GM19351 (cell line): ENCODE measurements around the gene PNPLA5.
"Not testable (repeated sequence)": the region's sequence is repeated elsewhere in the genome, so short reads cannot be mapped to it uniquely, and the experiment has no call there.

Experiments
- ATAC-seq: cut with Tn5 transposase; IDR thresholded peaks from one replicate; pipeline ENCODE4 v1.9.1; 2021; ENCODE audit warnings: mild to moderate bottlenecking, moderate library complexity; ENCODE audit not compliant: unreplicated experiment

The PNPLA5 gene

GRCh38 chr22:43881091-43882061, 10.4 kb downstream of the PNPLA5 start:
- no peak for ATAC-seq

- ATAC-seq, result no peak
Observed at GRCh38 chr22:43880541-43880991, 11.2 kb downstream of the PNPLA5 start.

DNA sequence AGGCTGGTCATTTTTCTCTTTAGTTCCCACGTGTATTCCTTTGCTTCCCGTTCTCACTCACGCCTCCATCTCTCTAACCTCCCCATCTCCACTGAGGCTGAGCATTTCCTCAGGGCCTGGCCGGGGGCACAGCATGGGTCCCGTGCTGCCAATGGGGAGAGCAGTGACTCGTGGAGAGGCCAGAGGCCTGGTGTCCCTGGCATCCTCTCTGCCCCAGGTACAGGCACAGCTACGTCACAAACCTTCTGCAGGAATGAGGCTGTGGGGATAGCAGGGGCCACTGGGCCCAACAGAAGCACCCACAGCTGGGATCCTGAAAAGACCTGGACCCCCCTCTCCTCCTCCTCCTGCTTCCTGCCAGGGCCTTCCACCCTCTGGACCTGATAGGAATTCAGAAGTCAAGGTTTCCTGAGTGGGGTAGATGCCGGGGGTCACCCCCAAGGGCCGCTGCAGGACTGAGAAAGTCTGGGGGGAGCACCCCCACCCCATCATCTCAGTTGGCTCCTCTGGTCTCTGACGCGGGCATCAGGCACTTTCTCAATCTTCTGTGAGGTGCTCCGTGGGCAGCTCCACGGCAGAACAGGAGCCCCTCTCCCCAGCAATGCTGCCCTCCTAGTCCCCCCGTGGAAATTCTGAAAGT, 11.8 kb downstream of the PNPLA5 start:
- ATAC-seq, result no peak

GRCh38 chr22:43878831-43879550, 12.8 kb downstream of the PNPLA5 start:
- ATAC-seq, result no peak

DNA sequence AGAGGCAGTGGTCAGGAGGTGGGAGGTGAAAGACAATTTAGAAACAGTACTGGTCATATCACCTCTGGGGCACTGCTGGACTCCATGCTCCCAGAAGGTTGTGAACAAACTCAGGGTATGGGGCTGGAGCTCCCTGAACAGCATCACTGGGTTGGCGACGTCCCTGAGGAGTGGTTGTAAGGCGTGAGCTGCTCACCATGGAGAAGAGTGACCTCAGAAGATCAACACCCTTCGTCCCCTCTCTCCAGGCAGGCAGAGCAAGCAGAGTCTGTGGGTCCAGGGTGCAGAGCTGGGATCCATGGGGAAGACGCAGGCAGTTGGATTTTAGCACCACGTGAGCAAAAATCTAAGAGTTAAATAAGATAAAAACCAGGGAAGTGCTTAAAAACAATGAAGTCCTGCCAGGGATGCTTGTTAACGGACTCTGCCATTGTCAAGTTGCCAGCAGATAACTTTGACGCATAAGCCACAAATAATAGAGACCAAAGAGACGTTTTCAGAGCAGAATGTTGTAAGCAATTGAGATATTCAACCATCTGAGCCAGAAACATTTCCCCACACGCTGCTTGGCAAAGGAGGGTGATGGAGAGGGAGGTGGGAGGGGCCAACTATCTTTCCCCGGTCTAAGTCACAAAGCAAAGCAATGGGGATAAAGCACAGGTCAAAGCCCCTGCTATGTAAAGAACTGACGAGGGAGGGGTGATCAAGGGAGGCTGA, 13.6 kb downstream of the PNPLA5 start:
- no peak for ATAC-seq

DNA sequence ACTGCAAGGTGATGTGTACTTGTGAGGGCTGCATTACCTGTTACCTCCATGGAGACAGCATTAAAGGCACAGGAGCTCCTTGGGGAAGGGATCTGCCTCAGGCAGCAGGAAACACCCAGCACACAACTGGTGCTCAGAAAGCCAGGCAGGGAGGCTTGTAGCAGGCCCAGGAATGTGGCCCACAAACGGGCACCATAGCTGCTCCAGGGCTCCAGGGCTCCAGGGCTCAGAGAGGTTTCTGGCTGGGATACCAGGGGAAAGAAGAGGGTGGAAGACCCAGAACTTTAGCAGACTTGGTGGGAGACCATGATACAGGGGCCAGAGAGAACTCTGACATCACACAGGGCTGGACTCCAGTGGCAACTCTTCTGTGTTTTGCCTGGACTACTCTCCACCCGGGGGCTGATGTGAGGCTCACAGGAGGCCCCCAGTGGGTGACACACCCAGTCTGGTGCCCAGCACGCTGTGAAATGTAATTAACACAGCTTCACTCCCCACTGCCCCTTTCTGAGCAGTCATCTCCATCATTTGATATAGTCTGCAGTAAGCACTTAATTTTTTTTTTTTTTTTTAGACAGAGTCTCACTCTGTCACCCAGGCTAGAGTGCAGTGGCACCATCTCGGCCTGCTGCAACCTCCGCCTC, 14.8 kb downstream of the PNPLA5 start:
- ATAC-seq, result no peak

DNA sequence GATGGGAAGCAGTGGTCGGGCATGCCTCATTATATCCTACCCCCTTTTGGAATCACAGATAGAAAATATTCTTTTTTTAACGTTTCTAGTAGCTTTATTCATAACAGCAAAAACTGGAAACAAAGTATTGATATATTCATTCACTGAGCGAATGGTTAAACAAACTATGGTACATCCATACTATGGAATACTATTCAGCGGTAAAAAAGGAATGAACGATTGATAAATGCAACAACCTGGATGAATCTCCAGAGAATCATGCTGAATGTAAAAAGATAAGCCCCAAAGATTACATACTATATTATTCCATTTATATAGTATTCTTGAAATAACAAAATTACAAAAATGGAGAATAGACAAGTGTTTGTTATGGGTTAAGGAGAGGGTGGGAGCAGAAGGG, 22.0 kb downstream of the PNPLA5 start:
- ATAC-seq, result no peak

DNA sequence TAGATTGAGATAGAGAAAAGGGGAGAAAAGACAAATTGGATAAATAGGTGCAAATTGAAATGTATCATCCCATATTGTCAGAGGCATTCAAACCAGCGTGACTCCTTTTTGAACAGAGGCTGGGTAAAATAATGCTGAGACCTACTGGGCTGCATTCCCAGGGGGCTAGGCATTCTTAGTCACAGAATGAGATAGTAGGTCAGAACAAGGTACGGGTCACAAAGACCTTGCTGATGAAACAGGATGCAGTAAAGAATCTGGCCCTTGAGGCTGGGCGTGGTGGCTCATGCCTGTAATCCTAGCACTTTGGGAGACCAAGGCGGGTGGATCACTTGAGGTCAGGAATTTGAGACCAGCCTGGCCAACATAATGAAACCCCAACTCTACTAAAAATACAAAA, 22.8 kb downstream of the PNPLA5 start:
- not testable (repeated sequence) for ATAC-seq

GRCh38 chr22:43867839-43868635, 23.8 kb downstream of the PNPLA5 start:
- no peak for ATAC-seq

DNA sequence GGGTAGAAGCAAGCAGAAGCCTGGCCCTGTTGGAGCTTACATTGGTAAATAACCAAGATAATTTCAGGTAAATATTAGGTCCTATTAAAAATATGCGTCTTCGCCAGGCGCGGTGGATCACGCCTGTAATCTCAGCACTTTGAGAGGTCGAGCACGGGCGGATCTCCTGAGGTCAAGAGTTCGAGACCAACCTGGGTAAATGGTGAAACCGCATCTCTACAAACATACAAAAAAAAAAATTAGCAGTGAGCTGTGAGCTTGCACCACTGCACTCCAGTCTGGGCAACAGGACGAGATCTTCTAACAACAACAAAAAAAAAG, 29.0 kb downstream of the PNPLA5 start:
- no peak for ATAC-seq

DNA sequence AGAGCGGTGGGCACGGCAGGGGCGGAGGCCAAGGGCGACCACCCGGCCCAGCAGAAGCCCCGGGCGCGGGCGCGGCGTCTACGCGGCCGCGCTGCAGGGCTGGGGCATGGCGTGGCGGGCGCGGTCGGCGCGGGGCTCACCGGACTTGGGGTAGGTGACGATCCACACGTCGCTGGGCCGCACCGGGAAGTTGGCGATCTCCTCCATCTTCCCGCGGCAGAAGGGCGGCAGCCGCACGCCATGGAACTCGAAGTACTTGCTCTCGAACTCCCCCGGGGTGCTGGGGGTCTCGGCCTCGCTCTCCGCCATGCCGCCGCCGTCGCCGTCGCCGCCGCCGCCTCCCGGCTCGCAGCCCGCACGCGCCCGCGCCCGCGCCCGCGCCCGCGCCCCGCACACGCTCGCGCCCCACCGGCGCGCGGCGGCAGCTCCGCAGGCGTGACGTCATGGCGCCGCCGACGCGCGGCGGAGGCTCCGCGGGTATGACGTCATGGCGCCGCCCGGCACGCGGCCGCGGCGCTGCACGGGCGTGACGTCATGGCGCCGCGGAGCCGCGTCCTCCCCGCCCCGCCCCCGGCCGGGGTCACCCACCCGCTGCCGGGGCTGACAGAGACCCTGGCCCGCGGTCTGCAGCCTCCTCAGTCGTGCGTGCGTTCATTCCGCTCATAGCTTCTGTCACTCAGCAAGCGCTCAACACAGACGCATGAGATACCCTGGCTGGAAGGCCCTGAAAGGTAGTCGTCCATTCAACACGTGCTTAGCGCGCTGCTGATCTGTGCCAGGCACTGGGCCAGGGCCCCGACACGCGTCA, 29.5 kb downstream of the PNPLA5 start, which contains the start of gene SULT4A1:
TSS of gene SULT4A1 (minus strand) at position 440 of the 808 bp plus-strand sequence. CDS start at position 309, 131 bp downstream.
- ATAC-seq, result no peak

DNA sequence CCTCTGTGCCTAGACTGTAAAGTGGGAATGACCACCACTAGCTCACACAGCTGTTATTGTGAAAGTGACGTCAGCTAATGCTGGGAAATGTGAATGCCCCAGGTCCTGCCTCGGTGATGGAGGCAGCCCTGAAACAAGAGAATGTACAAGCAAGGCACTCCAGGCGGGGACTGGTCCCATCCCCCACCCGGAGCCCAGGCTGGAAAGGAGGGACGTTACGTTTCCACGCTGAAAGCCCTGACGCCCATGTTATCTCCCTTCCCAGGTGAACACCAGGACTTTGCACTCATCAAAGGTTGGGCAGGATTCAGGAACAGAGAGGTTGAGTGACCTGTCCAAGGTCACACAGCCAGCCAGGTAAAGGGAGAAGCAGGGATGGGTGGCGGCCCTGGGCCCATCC, 30.3 kb downstream of the PNPLA5 start:
- ATAC-seq, result no peak

GRCh38 chr22:43860831-43861230, 31.0 kb downstream of the PNPLA5 start:
- no peak for ATAC-seq

DNA sequence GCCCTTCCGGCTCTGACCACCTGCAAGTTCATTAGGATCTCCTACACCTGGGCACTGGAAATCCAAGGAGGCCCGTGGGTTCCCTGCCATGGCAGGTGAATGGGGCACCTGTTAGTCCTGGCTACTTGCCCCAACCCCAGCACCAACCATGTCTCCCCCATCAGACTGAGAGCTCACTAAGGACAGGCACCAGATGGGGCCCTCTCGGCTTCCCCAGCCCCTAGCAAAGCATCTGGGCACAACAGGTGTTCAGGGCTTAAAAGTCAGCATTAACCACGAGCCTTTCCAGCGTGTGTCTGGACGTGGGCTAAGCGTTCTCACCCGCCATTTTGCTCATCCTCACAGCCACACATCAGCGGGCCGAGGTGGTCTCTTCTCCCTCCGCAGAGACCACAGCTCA, 31.7 kb downstream of the PNPLA5 start:
- no peak for ATAC-seq

DNA sequence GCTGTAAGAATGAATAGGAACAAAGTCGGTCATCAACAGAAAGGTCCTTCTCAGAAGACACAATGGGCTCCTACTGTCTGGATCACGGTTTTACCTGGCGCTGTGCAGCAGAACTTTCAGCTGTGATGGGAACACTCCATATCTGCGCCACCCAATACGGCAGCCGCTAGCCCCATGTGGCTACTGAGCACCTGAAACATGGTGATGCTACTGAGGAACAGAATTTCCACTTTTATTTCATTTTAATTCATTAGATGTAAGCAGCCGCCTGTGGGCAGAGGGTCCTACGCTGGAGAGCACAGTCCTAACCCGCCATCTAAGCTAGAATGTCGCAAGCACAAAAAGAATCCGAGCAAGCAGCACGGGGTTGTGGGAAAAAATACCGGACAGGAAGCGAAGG, 32.2 kb downstream of the PNPLA5 start:
- ATAC-seq, result no peak

GRCh38 chr22:43859176-43859575, 32.6 kb downstream of the PNPLA5 start:
- no peak for ATAC-seq

DNA sequence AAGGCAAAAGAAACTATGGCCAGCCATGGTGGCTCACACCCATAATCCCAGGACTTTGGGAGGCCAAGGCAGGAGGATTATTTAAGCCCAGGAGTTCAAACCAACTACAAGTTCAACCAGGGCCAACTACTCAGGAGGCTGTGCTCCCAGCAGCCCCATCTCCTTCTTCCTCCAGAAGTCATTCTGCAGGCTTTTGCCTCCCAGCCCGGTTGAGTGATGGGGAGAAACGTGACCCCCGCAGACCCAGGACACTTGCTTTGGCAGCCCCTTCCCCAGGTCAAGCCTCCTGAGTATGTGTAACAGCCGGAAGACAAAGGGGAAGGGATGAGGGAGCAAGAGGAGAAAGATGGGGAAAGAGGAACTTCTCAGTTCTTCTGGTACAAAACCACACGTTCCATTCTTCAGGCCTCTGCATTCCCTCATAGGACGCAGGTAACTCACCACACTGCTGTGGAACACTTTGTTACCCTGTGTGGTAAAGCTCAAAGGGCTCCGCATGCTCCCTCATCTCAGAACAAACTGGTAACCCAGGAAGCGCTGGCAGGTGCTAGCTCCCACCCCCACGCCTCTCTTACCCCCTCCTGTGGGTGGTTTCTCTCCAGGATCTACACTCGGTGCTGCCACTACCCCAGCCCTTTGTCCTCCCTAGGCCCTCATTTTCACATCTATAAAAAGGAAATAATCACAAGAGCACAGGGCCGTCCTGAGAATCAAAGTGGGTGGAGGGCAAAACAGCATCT, 33.5 kb downstream of the PNPLA5 start:
- no peak for ATAC-seq

- no peak for ATAC-seq
Observed at GRCh38 chr22:43857367-43857766, 34.4 kb downstream of the PNPLA5 start.
